ENCODE results near the gene FGL2. TPM values are rescaled to one million over a fixed set of nuclear protein-coding genes. Genes with fewer than 3 reads are reported as not detected.

Gene FGL2
- total RNA-seq, 4 donors from 2014 or later, result 6.2 to 9.2 (median 8.2) TPM

DNA sequence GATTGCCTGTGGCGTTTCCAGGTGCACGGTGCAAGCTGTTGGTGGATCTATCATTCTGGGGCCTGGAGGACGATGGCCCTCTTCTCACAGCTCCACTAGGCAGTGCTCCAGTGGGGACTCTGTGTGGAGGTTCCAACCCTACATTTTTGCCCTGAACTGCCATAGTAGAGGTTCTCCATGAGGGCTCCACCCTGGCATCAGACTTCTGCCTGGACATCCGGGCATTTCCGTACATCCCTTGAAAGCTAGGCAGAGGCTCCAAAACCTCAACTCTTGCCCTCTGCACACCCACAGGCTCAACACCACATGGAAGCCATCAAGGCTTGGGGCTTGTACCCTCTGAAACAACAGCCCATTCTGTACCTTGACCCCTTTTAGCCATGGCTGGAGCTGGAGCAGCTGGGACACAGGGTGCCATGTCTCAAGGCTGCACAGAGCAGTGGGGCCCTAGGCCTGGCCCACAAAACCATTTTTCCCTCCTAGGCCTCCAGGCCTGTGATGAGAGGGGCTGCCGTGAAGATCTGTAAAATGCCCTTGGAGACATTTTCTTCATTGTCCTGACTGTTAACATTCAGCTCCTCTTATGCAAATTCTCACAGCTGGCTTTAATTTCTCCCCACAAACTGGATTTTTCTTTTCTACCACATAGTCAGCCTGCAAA lies 10.0 kb upstream of the FGL2 start:
- Histone ChIP-seq H3K27me3 (no peaks in the 10 kb centered on the region), H3K4me1 (no peaks in the 10 kb centered on the region), H3K27ac (no peak overlapping the region), H3K4me3 (no peak overlapping the region), H3K36me3 (no peaks in the 10 kb centered on the region), H3K9me3 (no peaks in the 10 kb centered on the region)
- TF ChIP-seq, protein P1, sequence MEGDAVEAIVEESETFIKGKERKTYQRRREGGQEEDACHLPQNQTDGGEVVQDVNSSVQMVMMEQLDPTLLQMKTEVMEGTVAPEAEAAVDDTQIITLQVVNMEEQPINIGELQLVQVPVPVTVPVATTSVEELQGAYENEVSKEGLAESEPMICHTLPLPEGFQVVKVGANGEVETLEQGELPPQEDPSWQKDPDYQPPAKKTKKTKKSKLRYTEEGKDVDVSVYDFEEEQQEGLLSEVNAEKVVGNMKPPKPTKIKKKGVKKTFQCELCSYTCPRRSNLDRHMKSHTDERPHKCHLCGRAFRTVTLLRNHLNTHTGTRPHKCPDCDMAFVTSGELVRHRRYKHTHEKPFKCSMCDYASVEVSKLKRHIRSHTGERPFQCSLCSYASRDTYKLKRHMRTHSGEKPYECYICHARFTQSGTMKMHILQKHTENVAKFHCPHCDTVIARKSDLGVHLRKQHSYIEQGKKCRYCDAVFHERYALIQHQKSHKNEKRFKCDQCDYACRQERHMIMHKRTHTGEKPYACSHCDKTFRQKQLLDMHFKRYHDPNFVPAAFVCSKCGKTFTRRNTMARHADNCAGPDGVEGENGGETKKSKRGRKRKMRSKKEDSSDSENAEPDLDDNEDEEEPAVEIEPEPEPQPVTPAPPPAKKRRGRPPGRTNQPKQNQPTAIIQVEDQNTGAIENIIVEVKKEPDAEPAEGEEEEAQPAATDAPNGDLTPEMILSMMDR (IDR thresholded peaks at IDR 0.05), result no peak
- TF ChIP-seq EP300 (IDR thresholded peaks at IDR 0.05), result no peak
- no peak for TF ChIP-seq POLR2A (IDR thresholded peaks at IDR 0.05)
- 100% methylated on average over 3 of the region's 6 CpGs for WGBS
- no peak for DNase-seq (ENCODE audit: low spot score in 2 of 2)

DNA sequence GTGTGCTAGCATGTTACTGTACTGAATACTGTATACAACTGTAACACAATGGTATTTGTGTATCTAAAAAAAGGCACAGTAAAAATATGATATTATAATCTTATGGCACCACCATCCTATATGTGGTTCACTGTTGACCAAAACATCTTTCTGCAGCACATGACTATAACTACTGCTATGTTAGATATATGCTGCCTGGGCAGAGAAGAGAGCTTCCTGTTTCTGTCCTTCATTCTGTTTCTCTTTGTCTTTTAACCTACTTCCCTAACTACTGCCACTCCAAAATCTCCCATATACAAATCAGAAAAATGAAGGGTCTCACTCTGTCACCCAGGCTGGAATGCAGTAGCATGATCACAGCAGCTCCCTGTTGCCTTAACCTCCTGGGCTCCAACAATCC lies 8.8 kb upstream of the FGL2 start:
- no peaks in the 10 kb centered on the region for H3K27me3 ChIP-seq
- no peaks in the 10 kb centered on the region for H3K9me3 ChIP-seq
- no peak overlapping the region for H3K27ac ChIP-seq
- TF ChIP-seq, protein P1 (IDR thresholded peaks at IDR 0.05), result no peak
- TF ChIP-seq EP300 (IDR thresholded peaks at IDR 0.05) (no peak), POLR2A (IDR thresholded peaks at IDR 0.05) (no peak), POLR2AphosphoS5 (IDR thresholded peaks at IDR 0.05) (no peak)
- H3K36me3 ChIP-seq, result no peaks in the 10 kb centered on the region
- no peak overlapping the region for H3K4me3 ChIP-seq
- H3K4me1 ChIP-seq, result no peaks in the 10 kb centered on the region
- DNase-seq (ENCODE audit: low spot score in 2 of 2), result no peak

DNA sequence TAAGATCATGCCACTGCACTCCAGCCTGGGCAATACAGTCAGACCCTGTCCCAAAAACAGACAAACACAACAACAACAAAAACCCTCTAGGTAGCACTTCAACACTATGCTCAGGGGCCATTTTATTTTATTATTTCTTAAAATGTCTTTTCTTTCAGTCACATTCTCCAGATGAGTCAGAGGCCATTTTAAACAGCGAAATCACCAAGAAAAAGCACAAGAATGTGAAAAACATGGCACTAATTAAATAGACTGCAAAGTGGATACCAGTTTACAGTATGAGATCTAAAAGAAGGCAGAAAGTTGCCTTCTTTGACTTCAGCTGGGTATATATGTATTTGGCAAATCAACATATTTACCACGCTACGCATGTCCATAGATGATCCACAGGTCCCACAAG lies 6.1 kb upstream of the FGL2 start:
- no peak for DNase-seq (ENCODE audit: low spot score in 2 of 2)
- H3K4me1 ChIP-seq, result no peaks in the 10 kb centered on the region
- no peaks in the 10 kb centered on the region for H3K36me3 ChIP-seq
- no peak overlapping the region for H3K4me3 ChIP-seq
- WGBS, result 94% methylated on average over 3 of the region's 3 CpGs
- no peaks in the 10 kb centered on the region for H3K27me3 ChIP-seq
- TF ChIP-seq POLR2A (IDR thresholded peaks at IDR 0.05), result no peak
- TF ChIP-seq EP300 (IDR thresholded peaks at IDR 0.05), result no peak
- TF ChIP-seq, protein P1 (IDR thresholded peaks at IDR 0.05), result no peak
- TF ChIP-seq POLR2AphosphoS5 (IDR thresholded peaks at IDR 0.05), result no peak
- no peaks in the 10 kb centered on the region for H3K9me3 ChIP-seq
- H3K27ac ChIP-seq, result no peak overlapping the region

- Histone ChIP-seq H3K36me3 (no peaks in the 10 kb centered on the region), H3K9me3 (no peaks in the 10 kb centered on the region), H3K4me3 (no peak overlapping the region), H3K27me3 (no peaks in the 10 kb centered on the region), H3K27ac (no peak overlapping the region), H3K4me1 (no peaks in the 10 kb centered on the region)
- 80% methylated on average over 4 of the region's 4 CpGs for WGBS
- DNase-seq (ENCODE audit: low spot score in 2 of 2), result no peak
- TF ChIP-seq, protein P1 (IDR thresholded peaks at IDR 0.05), result no peak
- TF ChIP-seq POLR2A (IDR thresholded peaks at IDR 0.05) (no peak), POLR2AphosphoS5 (IDR thresholded peaks at IDR 0.05) (no peak), EP300 (IDR thresholded peaks at IDR 0.05) (no peak)
These were observed 2.9 kb upstream of the FGL2 start for GRCh38 chr7:77202481-77202976.

GRCh38 chr7:77200542-77200941 lies 923 bp upstream of the FGL2 start:
- no peak for DNase-seq (ENCODE audit: low spot score in 2 of 2)
- TF ChIP-seq POLR2A (IDR thresholded peaks at IDR 0.05), result no peak
- TF ChIP-seq EP300 (IDR thresholded peaks at IDR 0.05), result no peak
- TF ChIP-seq, protein P1 (IDR thresholded peaks at IDR 0.05), result no peak
- no peak for TF ChIP-seq POLR2AphosphoS5 (IDR thresholded peaks at IDR 0.05)
- peak overlapping the region; percentile 47 for H3K4me3 ChIP-seq
- no peak overlapping the region for H3K27ac ChIP-seq
- no peaks in the 10 kb centered on the region for H3K9me3 ChIP-seq
- WGBS, result 92% methylated on average over 2 of the region's 2 CpGs
- peaks cover under 1% of the 10 kb centered on the region for H3K4me1 ChIP-seq
- H3K36me3 ChIP-seq, result no peaks in the 10 kb centered on the region
- no peaks in the 10 kb centered on the region for H3K27me3 ChIP-seq
